SK-N-SH (cell line): ENCODE data around the gene CYP8B1.

ENCODE experiments used
- EZH2phosphoT487 ChIP-seq: fragments of 200-600 bp; sonication (generic); IDR thresholded peaks from 2 replicates; pipeline ENCODE4 v1.6.1; 2017; ENCODE audit warnings: low read depth, mixed run types, mild to moderate bottlenecking, antibody characterized with exemption, moderate library complexity, borderline replicate concordance
- FOXJ3 ChIP-seq: sonication (generic); formaldehyde crosslinking; IDR thresholded peaks from 2 replicates; pipeline ENCODE4 v1.5.1; 2020; ENCODE audit warnings: mild to moderate bottlenecking, missing genetic modification reagents
- GABPA ChIP-seq: IDR thresholded peaks from 2 replicates; pipeline ENCODE4 v1.4.0; 2012; ENCODE audit warnings: low read depth, mild to moderate bottlenecking
- MEF2A ChIP-seq: IDR thresholded peaks from 2 replicates; pipeline ENCODE4 v1.4.0; 2012; ENCODE audit warnings: low read depth, borderline replicate concordance
- MXI1 ChIP-seq: IDR thresholded peaks from 2 replicates; pipeline ENCODE4 v1.6.1; 2012; ENCODE audit warnings: mild to moderate bottlenecking, low read depth, low read length, improper control_type of control experiment
- POLR2AphosphoS5 ChIP-seq: IDR thresholded peaks from 2 replicates; pipeline ENCODE4 v1.6.1; 2012; ENCODE audit warnings: low read depth, low read length
- RAD21 ChIP-seq: IDR thresholded peaks from 2 replicates; pipeline ENCODE4 v1.6.1; 2012; ENCODE audit warnings: mild to moderate bottlenecking, low read length
- RXRA ChIP-seq: IDR thresholded peaks from 2 replicates; pipeline ENCODE4 v1.4.0; 2012; ENCODE audit warnings: low read depth, mild to moderate bottlenecking, borderline replicate concordance
- YY1 ChIP-seq: IDR thresholded peaks from 2 replicates; pipeline ENCODE4 v1.4.0; 2012; ENCODE audit warnings: low read depth, mild to moderate bottlenecking
- TF ChIP-seq, protein P1 (sequence below): fragments of 200-600 bp; sonication (generic); IDR thresholded peaks from 2 replicates; pipeline ENCODE4 v1.6.1; 2017; ENCODE audit warnings: antibody characterized with exemption, mild to moderate bottlenecking, moderate library complexity
- TF ChIP-seq, protein P2 (sequence below): IDR thresholded peaks from 2 replicates; pipeline ENCODE4; 2012

DNA sequence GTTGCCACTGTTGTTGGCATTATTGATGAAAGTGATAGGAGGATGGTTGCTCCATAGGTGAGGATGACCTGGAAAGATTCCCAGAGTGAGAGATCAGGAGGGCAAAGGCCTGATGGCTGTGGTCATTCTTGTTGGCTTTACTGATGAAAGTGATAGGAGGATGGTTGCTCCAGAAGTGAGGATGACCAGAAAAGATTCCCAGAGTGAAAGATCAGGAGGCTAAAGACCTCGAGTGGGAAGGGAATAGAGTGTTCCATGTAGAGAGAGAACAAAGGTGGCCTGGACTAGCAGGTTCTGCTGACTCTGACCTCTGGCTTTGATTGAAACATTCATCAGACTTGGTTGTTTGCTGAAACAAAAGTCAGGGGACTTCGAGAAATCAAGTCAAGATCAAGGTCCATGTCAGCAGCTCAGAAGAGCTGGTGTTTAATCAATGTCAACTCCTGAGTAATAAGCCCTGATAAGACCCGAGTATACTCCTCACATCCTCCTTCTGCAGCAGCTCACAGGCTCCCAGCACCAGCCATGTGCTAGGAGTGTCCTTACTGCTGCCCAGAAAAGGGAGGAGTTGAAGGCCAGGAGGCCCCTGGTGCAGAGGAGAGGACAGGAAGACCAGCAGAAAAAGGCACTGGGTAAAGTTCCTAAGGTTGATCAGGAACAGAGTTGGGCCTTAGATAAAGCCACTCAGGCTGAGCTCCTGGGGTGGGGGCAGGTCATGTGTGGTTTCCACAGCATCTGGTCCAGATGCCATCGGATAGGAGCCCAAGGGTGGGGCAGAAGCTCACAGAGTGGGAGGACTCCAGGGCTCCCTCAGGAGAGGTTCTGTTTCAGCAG lies 19.9 kb downstream of the CYP8B1 start:
- TF ChIP-seq EZH2phosphoT487 (no peak), POLR2AphosphoS5 (no peak), RAD21 (no peak), MEF2A (no peak), YY1 (no peak), GABPA (no peak), RXRA (no peak), FOXJ3 (CRISPR knock-in tag) (no peak), MXI1 (no peak)
- TF ChIP-seq, protein P1, sequence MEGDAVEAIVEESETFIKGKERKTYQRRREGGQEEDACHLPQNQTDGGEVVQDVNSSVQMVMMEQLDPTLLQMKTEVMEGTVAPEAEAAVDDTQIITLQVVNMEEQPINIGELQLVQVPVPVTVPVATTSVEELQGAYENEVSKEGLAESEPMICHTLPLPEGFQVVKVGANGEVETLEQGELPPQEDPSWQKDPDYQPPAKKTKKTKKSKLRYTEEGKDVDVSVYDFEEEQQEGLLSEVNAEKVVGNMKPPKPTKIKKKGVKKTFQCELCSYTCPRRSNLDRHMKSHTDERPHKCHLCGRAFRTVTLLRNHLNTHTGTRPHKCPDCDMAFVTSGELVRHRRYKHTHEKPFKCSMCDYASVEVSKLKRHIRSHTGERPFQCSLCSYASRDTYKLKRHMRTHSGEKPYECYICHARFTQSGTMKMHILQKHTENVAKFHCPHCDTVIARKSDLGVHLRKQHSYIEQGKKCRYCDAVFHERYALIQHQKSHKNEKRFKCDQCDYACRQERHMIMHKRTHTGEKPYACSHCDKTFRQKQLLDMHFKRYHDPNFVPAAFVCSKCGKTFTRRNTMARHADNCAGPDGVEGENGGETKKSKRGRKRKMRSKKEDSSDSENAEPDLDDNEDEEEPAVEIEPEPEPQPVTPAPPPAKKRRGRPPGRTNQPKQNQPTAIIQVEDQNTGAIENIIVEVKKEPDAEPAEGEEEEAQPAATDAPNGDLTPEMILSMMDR = no peak
- TF ChIP-seq, protein P2, sequence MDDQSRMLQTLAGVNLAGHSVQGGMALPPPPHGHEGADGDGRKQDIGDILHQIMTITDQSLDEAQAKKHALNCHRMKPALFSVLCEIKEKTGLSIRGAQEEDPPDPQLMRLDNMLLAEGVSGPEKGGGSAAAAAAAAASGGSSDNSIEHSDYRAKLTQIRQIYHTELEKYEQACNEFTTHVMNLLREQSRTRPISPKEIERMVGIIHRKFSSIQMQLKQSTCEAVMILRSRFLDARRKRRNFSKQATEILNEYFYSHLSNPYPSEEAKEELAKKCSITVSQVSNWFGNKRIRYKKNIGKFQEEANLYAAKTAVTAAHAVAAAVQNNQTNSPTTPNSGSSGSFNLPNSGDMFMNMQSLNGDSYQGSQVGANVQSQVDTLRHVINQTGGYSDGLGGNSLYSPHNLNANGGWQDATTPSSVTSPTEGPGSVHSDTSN = no peak
